GM18498 (cell line): ENCODE results near the gene RSPH10B2.
"Not testable (repeated sequence)": the region's sequence is repeated elsewhere in the genome, so short reads cannot be mapped to it uniquely, and the experiment has no call there.

Source experiments
- ATAC-seq: cut with Tn5 transposase; IDR thresholded peaks from one replicate; pipeline ENCODE4 v1.9.1; 2021; ENCODE audit warnings: mild to moderate bottlenecking, moderate library complexity; ENCODE audit not compliant: unreplicated experiment

The RSPH10B2 gene

DNA sequence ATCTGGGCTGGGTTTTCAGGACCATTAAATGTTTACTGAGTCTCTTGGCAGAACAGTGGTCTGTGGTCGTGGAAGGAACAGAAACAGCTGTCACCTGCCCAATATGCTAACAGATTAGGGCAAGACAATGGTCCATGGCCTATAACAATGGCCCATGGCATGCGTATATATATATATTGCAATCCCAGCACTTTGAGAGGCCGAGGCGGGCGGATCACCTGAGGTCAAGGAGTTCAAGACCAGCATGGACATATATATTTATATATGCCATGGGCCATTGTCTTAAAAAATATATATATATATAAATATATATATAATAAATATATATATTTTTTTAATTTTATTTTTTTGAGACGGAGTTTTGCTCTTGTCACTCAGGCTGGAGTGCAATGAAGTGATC is 27.7 kb downstream of the RSPH10B2 start:
- ATAC-seq = not testable (repeated sequence)

DNA sequence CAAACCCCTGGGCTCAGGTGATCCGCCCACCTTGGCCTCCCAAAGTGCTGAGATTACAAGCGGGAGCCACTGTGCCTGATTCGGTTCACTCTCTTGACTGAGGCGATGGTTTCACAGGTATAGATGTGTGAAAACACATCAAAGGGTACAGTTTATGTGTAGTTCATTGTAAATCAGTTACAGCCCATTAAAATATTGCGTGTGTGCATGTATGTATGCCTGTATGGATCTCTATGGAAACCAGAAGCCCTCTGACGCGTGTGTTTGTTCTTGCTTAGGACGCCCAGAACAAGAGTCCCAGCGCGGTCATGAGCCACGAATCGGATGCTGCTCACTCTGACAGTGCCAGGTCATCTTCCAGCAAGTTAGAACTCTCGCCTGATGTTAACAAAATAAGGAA is 35.5 kb downstream of the RSPH10B2 start:
- not testable (repeated sequence) for ATAC-seq

DNA sequence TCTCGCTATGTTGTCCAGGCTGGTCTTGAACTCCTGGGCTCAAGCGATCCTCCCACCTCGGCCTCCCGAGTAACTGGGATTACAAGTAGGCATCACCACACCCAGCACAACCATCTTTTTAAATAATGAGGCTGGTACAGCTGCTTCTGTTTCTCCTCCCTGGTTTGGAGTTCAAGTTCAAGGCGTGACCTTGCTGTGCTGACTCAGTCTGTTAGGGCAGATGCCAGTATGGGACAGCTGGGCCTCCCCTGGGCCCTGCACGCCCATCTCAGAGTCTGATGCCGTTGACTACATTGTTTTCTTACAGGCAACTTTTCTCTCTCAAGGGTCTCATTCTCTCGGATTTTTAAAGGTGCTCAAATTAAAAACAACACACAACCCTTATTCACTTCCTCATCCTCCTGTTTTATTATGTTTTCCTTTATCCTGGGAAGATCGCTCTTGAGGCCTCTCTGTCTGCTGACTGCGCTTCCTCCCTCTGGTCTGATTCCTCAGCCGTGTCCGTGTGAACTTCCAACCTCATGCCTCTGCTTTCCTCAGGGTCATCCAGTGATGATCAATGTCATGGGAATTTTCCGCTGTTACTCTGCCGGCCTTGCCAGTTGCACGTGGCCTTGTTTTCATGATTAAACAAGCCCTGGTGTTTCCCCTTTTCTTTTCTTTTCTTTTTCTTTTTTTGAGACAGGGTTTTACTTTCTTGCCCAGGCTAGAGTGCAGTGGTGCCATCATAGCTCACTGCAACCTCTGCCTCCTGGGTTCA is 38.4 kb downstream of the RSPH10B2 start:
- not testable (repeated sequence) for ATAC-seq

DNA sequence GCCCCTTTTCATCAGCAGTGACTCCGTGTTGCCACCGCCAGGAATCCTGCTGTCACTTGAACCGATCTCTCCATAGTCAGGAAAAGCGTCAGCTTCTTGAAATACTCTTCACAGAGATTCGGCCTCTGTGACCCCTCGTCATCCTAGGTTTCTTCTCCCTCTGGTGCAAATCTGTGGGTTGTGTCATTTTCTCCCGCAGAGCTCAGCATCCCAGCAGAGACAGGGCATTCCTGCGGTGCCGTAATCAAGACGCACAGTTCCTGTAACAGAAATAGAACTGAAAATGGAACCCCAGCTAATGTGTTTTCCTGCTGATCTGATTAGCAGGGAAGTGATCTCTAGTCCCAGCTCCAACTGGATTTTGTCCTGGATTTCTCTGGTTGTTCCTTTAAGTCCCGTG is 40.4 kb downstream of the RSPH10B2 start:
- not testable (repeated sequence) for ATAC-seq

DNA sequence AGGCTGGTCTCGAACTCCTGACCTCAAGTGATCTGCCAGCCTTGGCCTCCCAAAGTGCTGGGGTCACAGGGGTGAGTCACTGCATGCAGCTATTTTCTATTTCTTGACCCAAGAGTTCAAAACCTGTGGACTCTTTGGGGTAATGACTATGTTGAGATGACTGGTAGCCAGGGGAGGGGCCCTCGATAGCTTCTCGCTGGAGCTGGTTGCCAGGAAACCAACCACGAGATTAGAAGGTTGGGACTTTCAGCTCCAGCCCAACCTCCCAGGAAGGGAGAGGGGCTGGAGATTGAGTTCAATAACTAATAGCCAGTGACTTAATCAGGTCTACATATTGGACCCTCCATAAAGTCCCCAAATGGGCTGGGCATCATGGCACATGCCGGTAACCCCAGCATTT is 43.3 kb downstream of the RSPH10B2 start:
- not testable (repeated sequence) for ATAC-seq

DNA sequence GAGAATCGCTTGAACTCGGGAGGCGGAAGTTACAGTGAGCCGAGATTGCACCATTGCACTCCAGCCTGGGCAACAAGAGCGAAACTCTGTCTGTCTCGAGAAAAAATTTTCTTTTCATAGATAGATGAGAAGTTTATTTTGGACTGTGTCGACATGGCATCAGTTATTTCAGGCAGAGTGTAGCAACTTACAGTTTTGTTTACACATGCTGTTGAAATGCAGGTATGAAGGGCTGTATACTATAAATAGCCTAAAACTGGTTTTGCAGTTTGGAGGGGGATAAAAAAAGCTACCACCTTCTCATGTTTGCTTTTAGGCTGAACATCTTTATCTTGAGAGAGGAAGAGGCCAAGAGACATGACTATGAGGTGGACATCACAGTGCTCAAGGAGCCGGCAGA is 44.1 kb downstream of the RSPH10B2 start:
- ATAC-seq = not testable (repeated sequence)

DNA sequence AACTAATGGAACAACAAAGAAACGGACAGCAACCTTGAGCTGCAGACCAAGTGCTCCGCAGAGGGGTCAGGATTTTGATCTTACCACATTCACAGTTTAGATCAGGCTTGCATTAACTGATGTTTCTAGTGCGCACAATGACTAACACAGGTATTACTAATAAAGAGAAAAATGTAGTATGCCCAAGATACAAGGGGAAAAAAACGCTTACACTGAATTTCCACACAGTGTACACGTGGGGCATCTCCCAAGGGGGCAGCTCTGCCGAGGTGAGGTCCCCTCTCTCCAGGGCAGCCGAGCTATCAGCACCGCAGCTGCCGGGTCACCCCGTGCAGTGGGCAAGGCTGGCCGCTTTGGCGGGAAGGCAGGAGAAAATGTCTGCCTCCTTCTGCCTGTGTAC is 46.0 kb downstream of the RSPH10B2 start:
- not testable (repeated sequence) for ATAC-seq

DNA sequence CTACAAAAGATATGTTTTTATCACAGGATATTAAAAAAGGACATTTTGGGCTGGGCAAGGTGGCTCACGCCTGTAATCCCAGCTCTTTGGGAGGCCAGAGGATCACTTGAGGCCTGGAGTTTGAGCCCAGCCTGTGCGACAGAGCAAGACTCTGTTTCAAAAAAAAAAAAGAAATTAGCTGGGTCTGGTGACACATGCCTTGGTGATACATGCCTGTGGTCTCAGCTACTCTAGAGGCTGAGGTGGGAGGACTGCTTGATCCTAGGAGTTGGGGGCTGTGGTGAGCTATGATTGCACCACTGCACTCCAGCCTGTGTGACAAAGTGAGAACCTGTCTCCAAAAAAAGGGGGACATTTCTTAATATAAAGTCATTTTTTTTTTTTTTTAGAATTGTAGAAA is 46.4 kb downstream of the RSPH10B2 start:
- not testable (repeated sequence) for ATAC-seq

DNA sequence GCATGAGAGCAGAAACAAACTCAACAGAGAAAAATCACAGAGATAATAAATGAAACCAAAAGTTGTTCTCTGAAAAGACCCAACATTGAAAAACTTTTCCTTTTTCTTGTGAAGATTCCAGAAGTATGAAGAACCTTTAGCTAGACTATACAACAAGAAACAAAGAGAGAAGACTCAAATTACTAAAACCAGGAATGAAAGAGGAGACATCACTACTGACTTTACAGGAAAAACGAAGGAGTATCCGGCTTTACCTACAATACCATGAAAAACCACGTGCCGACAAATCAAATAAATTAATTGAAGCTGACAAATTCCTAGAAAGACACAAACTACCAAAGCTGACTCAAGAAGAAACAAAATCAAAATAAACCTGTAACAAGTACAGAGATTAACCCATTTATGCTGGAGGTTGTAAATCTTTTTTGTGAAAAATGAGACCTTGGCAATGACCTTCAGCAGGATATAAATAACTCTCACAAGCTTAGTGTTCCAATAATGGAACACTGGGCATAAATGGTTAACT is 53.6 kb downstream of the RSPH10B2 start:
- ATAC-seq = not testable (repeated sequence)

DNA sequence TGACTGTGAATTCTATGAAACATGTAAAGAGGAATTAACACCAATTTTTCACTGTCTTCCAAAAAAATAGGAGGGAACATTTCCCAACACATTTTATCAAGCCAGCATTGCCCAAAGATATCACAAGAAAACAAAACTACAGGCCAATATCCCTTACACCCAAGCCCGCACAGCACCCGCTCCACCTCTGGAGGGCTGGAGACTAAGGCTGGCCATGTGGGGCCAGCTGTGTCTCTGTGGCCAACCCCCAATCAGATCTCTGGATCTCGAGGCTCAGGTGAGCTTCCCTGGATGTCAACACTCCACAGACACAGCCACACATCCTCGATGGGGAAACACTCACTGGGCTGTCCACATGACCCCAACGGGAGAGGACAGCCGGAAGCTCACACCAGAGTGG is 54.1 kb downstream of the RSPH10B2 start:
- not testable (repeated sequence) for ATAC-seq

DNA sequence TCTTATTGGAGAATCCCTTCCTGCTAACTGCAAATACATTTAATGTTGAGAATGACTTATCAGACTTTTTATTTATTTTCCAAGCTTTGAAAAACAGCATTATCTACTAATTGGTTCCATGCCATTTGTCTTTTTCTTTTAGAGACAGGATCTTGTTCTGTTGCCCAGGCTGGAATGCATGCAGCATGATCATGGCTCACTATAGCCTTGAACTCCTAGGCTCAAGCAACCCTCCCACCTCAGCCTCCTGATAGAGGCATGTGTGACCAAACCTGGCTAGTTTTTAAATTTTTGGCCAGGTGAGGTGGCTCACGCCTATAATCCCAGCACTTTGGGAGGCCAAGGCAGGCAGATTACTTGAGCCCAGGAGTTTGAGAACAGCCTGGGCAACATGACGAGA is 59.1 kb downstream of the RSPH10B2 start:
- ATAC-seq = not testable (repeated sequence)

DNA sequence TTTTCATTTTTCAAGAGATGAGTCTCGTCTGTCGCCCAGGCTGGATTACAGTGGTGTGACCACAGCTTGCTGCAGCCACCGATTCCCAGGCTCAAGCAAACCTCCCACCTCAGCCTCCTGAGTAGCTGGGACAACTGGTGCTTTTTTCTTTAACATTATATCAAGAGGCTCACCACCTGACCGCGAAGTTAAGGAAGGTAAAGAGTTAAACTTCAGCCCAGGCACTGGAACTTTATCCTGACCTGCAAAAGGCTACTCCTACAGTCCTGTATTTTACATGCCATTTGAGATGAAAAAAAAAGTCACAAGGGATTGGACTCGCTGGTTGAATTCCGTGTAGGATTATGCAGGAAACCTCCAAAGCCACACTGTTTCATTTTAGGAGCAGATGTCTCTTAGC is 61.6 kb downstream of the RSPH10B2 start:
- ATAC-seq = not testable (repeated sequence)

DNA sequence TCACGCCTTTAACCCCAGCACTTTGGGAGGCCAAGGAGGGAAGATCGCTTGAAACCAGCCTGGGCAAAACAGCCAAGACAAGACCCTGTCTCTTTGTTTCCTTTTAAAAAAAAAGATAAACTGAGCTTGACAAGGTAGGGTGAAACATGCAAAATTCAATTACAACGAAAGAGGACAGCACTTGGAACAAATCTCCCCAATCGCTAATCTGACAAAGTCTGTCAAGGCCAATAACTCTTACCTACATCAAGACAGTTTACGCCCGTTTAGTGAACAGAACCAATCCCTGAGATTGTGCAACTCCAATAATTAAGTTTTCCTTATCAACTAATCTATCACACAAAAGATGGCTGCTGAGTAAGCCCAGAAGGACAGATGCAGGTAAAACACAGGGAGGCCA is 67.7 kb downstream of the RSPH10B2 start:
- ATAC-seq = not testable (repeated sequence)

DNA sequence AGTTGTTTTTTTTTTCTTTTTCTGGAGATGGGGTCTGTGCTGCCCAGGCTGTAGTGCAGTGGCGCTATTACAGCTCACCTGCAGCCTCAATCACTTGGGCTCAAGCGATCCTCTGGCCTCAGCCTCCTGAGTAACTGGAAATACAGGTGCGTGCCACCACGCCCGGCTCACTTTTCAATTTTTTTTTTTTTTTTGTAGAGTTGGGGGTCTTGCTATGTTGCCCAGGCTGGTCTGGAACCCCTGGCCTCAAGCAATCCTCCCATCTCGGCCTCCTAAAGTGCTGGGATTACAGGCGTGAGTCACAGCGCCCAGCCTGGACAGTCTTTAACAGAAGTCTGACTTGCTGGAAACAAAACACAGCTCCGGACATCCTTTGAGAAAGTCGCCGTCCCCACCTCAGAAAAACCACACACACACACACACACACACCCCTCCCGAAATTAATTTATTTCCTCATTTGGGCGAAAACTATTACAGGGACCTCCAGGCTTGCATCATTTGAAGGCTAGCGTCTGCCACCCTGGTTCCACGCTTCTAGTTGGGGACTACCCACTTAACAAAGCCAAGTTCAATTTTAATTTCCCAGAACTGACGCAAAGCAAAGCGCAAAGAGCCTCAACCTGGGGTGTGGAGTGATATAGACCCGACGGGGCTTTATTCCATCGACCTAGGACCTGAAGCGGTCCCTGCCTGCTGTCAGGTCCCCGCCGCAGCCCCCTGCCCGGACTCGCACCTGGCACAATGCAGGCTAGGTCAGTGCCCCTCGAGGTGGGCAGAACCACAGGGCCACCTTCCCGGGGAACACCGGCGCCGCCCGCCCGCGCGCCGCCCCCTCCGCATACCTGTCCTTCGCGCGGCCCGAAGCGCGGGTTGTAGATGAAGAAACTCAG is 71.6 kb downstream of the RSPH10B2 start:
- peak; percentile 59 for ATAC-seq

DNA sequence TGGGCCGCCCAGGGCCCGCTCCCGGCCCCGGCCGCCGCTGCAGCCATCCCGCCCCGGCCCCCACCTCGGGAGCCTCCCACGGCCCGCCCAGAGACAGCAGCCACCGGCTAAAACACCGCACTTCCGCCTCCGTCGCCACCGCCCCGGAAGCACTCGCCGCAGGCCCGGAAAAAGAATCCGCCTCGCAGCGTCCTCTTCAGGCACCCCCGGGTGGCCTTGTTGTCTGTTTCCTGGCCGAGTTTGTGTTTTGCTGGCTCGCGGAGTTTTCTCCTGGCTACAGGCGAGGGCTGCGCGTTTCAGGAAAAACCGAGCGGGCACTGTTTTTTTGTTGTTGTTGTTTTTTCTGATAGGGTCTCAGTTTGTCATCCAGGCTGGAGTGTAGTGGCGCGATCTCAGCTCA is 72.2 kb downstream of the RSPH10B2 start, which contains the start of gene CCZ1B:
Gene CCZ1B, minus strand, starts transcription at position 125 of the 400 bp plus-strand sequence. Its CDS starts 78 bp downstream, at position 47.
- ATAC-seq = peak; percentile 98

DNA sequence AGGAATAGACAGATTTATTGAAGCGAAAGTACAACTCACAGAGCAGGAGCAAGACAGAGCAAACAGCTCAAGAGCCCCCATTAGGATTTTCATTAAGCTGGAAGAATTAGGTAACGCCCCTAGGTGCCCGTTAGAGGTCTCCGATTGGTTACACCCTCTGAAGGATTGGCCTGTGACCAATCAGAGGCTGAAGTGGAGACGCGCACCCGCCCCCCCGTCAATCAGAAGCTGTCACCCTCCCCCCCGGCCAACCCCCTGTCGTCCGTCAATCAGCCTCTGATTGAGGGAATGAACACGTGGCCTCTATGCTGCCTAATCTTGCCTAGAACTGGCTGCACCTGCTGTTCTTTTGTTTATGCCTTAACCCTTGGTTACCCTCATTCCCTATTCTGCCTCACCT is 73.3 kb downstream of the RSPH10B2 start:
- not testable (repeated sequence) for ATAC-seq

DNA sequence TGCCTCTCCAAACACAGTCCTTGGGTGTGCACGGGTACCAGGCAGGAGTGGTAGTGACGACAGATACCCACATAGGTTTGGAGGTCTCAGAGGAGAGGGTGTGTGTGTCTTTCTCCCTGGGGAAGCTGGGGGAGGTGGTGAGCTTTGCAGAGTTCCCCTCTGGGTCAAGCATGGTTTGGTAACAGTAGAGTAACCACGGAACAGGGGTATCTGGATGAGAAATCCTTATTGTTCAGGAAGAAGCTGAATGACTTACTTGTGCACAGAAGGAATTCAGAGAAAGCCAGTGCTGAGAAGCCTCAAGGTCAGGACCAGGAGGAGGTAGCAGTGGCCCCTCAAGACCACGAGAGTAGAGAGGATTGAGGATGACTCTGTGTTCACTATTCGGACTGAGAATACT is 75.7 kb downstream of the RSPH10B2 start:
- ATAC-seq = not testable (repeated sequence)

DNA sequence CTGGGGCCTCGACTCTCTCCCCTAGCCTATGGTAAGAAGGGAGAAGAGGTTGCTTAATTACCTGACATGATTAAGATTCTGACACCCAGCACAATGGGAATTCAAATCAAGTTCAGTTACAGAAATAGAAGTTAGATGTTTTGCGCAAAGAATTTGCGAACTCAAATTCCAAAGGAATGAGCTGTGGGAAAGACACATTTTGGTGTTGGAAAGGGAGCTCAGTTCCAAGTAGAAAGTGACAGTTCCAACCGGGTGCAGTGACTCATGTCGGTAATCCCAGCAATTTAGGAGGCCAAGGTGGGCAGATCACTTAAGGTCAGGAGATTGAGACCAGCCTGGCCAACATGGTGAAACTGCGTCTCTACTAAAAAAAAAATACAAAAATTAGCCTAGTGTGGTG is 76.1 kb downstream of the RSPH10B2 start:
- ATAC-seq = not testable (repeated sequence)

DNA sequence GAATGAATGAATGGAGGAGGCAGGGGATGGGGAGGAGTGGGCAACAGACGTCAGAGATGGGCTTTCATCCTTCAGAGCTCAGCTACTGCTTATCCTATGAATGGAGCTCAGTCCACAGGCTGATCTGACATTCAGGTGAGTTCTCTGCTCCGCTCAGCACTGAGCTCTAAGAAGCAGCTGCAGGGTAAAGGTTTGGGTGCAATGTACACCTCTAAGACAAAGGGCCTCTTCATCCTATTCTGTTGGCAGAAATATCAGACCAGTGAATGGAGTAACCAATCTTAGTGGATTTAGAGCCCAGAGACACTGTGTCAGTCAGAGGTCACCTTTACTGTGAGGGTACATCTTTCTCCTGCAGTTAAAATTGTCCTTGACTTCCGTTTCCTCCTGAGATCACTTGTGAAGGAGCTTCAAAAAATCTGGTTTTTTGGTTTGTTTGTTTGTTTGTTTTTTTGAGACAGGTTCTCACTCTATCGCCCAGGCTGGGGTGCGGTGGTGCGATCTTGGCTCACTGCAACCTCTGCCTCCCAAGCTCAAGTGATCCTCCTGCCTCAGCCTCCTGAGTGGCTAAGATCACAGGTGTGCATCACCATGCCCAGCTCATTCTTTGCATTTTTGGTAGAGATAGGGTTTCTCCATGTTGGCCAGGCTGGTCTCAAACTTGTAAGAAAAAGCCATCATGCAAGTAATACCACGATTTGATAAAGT is 77.3 kb downstream of the RSPH10B2 start:
- no peak for ATAC-seq

DNA sequence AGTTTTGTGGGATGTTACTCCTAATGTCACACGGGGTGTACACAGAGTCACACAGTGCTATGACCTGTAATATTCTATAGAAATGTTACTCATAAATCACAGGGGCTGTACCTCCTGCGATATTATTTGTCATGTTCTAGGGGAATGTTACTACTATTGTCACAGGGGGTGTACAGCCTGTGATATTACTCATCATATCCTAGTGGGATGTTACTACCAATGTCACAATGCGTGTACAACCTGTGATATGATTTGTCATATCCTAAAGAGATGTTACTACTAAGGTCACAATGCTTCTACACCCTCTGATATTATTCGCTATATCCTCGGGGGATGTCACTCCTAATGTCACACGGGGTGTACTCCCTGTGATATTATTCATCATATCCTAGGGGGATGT is 79.7 kb downstream of the RSPH10B2 start:
- no peak for ATAC-seq

DNA sequence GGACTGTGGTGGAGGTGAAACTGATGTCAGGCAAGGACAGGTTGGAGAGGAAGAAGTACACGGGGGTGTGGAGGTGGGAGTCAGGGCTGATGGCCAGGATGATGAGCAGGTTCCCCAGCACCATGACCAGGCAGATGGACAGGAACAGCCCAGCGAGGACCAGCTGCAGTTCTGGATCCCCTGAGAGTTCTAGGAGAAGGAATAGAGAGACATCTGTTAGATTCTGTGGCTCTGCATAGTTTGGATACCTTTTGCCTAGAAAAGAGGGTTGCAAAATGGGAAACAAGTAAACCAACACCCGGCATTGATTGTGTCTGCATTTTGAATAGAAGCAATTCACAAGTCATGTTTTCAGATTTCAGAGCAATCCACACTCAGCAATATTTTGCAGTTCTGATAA is 81.6 kb downstream of the RSPH10B2 start:
- ATAC-seq = not testable (repeated sequence)
